Panc1 (cell line): ENCODE results near the gene SEMG2.

Source experiments
- POLR2AphosphoS5 ChIP-seq: IDR thresholded peaks from 2 replicates; pipeline ENCODE4 v1.6.1; 2012; ENCODE audit warnings: mild to moderate bottlenecking, low read depth, low read length, moderate library complexity
- TF ChIP-seq, protein P1 (sequence below): fragments of 450-650 bp; IDR thresholded peaks from 2 replicates; pipeline ENCODE4 v1.5.1; 2017; ENCODE audit warnings: mild to moderate bottlenecking
- TF ChIP-seq, protein P2 (sequence below), 2 experiments: IDR thresholded peaks; 2 replicates each; pipeline ENCODE4 v1.6.1; 2011 to 2012; ENCODE audit warnings: low read depth in 2 of 2, control low read depth in 1 of 2, low read length in 1 of 2, mild to moderate bottlenecking in 1 of 2, moderate library complexity in 1 of 2; ENCODE audit not compliant: insufficient read depth in 1 of 2

DNA sequence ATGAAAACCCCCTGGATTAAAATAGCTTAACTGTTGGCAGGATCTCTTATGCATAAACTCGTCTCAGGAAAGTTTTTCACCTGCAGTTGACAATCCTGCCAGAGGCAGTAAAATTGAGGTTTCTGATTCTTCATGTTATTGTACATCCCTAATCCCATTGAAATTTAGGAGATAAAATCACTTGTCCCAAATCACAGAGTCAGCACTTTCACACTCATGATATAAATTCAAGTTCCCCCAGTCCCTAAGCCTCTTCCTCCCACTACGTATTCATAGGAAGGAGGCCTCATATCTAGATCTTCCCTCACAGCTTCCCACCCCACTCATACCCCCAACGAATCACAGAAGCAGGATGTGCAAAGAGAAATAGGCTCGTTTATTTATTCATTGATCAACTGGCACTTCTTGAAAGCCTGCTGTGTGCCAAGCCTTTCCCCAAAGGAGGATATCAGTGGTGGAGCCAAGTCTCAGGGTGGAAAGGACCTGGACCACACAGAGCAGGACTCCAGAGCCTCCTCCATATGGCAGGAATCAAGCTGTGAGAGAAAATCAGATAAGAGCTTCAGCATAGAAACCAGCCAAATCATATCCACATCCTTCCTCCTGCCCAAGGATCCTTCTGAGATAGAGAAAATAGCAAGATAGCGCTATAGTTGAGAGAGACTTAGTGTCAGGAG is 30.8 kb downstream of the SEMG2 start:
- TF ChIP-seq, protein P1, sequence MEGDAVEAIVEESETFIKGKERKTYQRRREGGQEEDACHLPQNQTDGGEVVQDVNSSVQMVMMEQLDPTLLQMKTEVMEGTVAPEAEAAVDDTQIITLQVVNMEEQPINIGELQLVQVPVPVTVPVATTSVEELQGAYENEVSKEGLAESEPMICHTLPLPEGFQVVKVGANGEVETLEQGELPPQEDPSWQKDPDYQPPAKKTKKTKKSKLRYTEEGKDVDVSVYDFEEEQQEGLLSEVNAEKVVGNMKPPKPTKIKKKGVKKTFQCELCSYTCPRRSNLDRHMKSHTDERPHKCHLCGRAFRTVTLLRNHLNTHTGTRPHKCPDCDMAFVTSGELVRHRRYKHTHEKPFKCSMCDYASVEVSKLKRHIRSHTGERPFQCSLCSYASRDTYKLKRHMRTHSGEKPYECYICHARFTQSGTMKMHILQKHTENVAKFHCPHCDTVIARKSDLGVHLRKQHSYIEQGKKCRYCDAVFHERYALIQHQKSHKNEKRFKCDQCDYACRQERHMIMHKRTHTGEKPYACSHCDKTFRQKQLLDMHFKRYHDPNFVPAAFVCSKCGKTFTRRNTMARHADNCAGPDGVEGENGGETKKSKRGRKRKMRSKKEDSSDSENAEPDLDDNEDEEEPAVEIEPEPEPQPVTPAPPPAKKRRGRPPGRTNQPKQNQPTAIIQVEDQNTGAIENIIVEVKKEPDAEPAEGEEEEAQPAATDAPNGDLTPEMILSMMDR, result no peak
- TF ChIP-seq POLR2AphosphoS5, result no peak
- TF ChIP-seq, protein P2, sequence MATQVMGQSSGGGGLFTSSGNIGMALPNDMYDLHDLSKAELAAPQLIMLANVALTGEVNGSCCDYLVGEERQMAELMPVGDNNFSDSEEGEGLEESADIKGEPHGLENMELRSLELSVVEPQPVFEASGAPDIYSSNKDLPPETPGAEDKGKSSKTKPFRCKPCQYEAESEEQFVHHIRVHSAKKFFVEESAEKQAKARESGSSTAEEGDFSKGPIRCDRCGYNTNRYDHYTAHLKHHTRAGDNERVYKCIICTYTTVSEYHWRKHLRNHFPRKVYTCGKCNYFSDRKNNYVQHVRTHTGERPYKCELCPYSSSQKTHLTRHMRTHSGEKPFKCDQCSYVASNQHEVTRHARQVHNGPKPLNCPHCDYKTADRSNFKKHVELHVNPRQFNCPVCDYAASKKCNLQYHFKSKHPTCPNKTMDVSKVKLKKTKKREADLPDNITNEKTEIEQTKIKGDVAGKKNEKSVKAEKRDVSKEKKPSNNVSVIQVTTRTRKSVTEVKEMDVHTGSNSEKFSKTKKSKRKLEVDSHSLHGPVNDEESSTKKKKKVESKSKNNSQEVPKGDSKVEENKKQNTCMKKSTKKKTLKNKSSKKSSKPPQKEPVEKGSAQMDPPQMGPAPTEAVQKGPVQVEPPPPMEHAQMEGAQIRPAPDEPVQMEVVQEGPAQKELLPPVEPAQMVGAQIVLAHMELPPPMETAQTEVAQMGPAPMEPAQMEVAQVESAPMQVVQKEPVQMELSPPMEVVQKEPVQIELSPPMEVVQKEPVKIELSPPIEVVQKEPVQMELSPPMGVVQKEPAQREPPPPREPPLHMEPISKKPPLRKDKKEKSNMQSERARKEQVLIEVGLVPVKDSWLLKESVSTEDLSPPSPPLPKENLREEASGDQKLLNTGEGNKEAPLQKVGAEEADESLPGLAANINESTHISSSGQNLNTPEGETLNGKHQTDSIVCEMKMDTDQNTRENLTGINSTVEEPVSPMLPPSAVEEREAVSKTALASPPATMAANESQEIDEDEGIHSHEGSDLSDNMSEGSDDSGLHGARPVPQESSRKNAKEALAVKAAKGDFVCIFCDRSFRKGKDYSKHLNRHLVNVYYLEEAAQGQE (IDR thresholded peaks at IDR 0.05; ENCODE audit: insufficient read depth in 1 of 2, low read depth in 2 of 2, low read length in 1 of 2), result no peak
